ENCODE measurements around the gene USP24.

- TF ChIP-seq CTCF (IDR thresholded peaks at IDR 0.05; ENCODE audit: insufficient read depth, low read depth, low read length) (no peak), EZH2 (IDR thresholded peaks at IDR 0.05; ENCODE audit: insufficient read depth, low read length) (no peak)
Measured at GRCh38 chr1:55164906-55165305, 50.3 kb downstream of the USP24 start.

All from astrocyte (in vitro differentiated cells and primary cell).